Osteocyte (in vitro differentiated cells): ENCODE data around the gene FICD. TPM values are rescaled to one million over a fixed set of nuclear protein-coding genes. Genes with fewer than 3 reads are reported as not detected.

Source experiments
- DNase-seq: peaks from one replicate; pipeline ENCODE4 v3.0.0; 2021; ENCODE audit warnings: mixed read lengths; ENCODE audit not compliant: unreplicated experiment; ENCODE audit errors: extremely low spot score
- H3K27ac Mint-ChIP-seq: one replicate; pipeline ENCODE4 v1.8.0; 2021; ENCODE audit warnings: mild to moderate bottlenecking, mixed read lengths; ENCODE audit not compliant: unreplicated experiment
- H3K27me3 Mint-ChIP-seq: one replicate; pipeline ENCODE4 v1.8.0; 2021; ENCODE audit warnings: mixed read lengths; ENCODE audit not compliant: unreplicated experiment
- H3K36me3 Mint-ChIP-seq: one replicate; pipeline ENCODE4 v1.8.0; 2021; ENCODE audit warnings: mixed read lengths; ENCODE audit not compliant: unreplicated experiment
- H3K4me1 Mint-ChIP-seq: one replicate; pipeline ENCODE4 v1.8.0; 2021; ENCODE audit warnings: mixed read lengths; ENCODE audit not compliant: unreplicated experiment
- H3K4me3 Mint-ChIP-seq: one replicate; pipeline ENCODE4 v1.8.0; 2021; ENCODE audit warnings: mild to moderate bottlenecking, moderate library complexity, mixed read lengths; ENCODE audit not compliant: unreplicated experiment
- H3K9me3 Mint-ChIP-seq: one replicate; pipeline ENCODE4 v1.8.0; 2021; ENCODE audit warnings: mixed read lengths; ENCODE audit not compliant: unreplicated experiment
- total RNA-seq: library from RNA; stranded (reverse); gene quantifications from 2 replicates; pipeline ENCODE4 v1.2.1, GENCODE V29; 2021
- TF ChIP-seq, protein P1 (sequence below): fragments of 200-600 bp; sonication (generic); IDR thresholded peaks from 2 replicates; pipeline ENCODE4 v1.5.0; 2021; ENCODE audit warnings: antibody characterized with exemption, mild to moderate bottlenecking, moderate library complexity

The FICD gene
- total RNA-seq, 1 donor from 2014 or later = 6.0 TPM

DNA sequence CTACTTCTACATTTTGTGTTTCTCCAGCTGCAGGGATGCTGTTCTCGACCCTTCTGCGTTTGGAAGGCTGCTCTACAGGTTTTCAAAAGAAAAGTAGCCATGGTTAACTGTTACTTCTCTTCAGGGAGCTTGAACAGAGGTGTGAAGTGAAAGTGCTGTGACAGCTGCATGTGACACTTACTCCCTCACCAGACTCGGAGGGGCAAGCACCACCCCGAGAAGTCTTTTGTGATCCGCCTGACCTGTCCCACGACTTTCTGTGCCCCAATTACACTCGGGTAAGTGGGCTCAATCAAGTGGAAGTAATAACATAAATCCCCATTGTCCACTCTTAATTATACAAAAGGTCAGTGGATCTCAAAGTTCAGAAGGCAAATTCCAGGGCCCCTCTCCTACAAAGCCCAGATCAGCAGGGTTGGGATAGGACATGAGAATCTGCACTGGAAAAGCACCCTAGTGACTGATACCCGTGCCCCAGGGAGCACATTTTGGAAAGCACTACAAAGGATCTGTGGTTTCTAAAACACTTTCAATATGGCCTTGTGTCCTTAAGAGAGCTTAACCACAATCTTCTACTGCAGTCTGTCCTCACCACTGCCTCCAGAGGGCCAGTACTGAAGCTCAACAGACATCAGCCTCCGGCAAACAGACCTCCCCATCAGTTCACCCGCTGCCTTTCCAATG is 11.5 kb downstream of the FICD start:
- DNase-seq = no peak
- Mint-ChIP-seq H3K36me3 (peaks cover 64% of the 10 kb centered on the region), H3K27ac (no peak overlapping the region), H3K9me3 (no peaks in the 10 kb centered on the region), H3K4me3 (no peak overlapping the region), H3K27me3 (no peaks in the 10 kb centered on the region), H3K4me1 (no peaks in the 10 kb centered on the region)
- TF ChIP-seq, protein P1, sequence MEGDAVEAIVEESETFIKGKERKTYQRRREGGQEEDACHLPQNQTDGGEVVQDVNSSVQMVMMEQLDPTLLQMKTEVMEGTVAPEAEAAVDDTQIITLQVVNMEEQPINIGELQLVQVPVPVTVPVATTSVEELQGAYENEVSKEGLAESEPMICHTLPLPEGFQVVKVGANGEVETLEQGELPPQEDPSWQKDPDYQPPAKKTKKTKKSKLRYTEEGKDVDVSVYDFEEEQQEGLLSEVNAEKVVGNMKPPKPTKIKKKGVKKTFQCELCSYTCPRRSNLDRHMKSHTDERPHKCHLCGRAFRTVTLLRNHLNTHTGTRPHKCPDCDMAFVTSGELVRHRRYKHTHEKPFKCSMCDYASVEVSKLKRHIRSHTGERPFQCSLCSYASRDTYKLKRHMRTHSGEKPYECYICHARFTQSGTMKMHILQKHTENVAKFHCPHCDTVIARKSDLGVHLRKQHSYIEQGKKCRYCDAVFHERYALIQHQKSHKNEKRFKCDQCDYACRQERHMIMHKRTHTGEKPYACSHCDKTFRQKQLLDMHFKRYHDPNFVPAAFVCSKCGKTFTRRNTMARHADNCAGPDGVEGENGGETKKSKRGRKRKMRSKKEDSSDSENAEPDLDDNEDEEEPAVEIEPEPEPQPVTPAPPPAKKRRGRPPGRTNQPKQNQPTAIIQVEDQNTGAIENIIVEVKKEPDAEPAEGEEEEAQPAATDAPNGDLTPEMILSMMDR = no peak

DNA sequence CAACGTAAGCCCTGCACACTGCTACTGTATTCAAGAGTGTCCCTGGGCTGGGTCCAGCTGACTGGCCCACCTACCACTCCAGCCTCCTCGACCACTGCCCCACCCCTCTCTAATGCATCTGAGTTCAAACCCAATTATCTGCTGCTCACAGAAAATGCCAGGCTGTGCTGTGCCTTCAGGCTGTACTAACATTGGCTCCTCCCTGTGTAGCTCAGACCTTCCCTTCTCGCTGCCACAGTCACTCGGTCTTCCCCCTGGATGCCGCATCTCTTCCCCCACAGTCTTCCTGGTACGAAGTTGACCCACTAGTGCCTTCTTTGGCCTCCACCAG is 12.1 kb downstream of the FICD start:
- H3K9me3 Mint-ChIP-seq = no peaks in the 10 kb centered on the region
- no peak overlapping the region for H3K4me3 Mint-ChIP-seq
- DNase-seq = no peak
- TF ChIP-seq, protein P1 = no peak
- H3K27ac Mint-ChIP-seq = peak overlapping the region; percentile 38
- no peaks in the 10 kb centered on the region for H3K27me3 Mint-ChIP-seq
- peaks cover 59% of the 10 kb centered on the region for H3K36me3 Mint-ChIP-seq
- H3K4me1 Mint-ChIP-seq = no peaks in the 10 kb centered on the region

DNA sequence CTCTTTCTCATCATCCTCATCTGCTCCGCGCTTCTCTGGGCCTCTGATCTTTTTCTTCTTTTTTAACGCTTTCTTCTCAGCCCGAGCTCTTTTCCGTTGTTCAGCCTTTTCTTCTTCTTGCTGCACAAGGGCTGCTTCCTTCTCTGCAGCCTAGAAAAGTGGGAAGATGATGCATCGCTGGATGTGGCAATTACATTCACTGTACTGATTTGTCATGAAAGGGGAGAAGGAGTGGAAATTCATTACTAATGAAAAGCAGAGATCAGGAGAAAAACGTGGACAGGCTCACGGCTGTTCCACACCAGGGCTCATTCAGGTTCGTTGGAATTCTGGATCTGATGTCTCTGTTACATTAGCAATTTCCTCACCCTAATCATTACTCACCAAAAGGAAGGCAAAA is 15.1 kb downstream of the FICD start:
- Mint-ChIP-seq H3K27ac (no peak overlapping the region), H3K4me1 (no peaks in the 10 kb centered on the region), H3K27me3 (no peaks in the 10 kb centered on the region), H3K36me3 (peaks cover 51% of the 10 kb centered on the region), H3K9me3 (no peaks in the 10 kb centered on the region), H3K4me3 (no peak overlapping the region)
- DNase-seq = no peak
- TF ChIP-seq, protein P1 = no peak

DNA sequence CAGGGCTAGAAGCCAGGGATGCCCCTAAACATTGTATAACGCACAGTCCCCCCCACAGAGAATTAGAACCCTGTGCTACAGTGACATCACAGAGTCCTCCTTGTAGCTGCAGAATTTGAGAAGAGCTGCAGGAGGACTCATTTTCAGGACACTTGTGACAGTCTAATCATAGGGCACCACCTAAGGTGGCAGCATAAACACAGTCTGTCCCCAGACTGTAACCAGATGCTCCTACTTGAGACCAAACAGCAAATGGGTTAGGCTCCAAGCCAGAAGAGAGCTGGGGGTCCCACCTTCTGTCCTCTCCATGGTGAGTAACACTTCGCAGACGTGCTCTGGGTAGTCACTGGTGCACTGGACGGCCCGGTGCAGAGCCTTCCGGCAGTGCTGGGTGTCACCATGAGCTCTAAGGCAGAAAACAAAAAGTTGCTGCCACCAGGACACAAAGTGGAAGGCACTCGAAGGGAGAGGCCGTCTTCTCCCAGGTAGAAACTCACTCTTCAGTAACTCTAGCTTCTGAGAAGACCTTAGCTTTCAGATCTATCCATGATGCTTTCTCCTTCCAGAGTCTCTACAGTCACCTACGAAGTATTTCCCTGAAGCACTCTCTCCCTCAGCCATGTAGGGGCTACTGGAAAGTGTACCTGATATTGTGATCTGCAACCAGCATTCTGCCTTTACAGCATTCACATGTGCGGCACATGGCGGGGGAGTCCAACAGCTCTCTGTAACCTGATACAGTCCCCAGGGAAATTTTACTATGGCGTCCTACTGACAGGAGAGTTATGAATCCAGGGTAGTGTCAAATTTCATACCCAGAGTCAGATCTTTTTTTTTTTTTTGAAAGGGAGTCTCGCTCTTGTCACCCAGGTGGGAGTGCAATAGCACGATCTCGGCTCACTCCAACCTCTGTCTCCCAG is 17.1 kb downstream of the FICD start:
- TF ChIP-seq, protein P1 = no peak
- H3K27ac Mint-ChIP-seq = no peak overlapping the region
- no peak overlapping the region for H3K4me3 Mint-ChIP-seq
- H3K36me3 Mint-ChIP-seq = peaks cover 52% of the 10 kb centered on the region
- H3K27me3 Mint-ChIP-seq = no peaks in the 10 kb centered on the region
- no peaks in the 10 kb centered on the region for H3K9me3 Mint-ChIP-seq
- DNase-seq = peak; percentile 78
- no peaks in the 10 kb centered on the region for H3K4me1 Mint-ChIP-seq

DNA sequence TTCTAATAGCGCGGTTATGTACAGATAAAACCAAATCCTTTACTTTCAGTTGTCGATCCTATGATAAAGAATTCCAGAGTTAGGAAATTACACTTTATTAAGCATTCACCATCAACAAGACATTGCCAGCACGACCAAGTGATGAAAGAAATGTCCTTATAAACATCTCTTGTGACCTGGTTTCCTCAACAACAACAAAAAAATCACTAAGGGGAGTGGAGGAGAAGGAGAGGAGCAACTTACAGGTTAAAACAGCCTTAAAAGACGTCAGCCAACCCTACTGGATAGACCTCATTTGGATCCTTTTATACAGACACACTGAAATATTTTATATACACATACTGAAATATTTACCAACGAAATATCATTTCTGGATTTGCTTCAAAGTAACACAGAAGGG is 23.1 kb downstream of the FICD start:
- Mint-ChIP-seq H3K27ac (no peak overlapping the region), H3K9me3 (no peaks in the 10 kb centered on the region)
- no peak for DNase-seq

More for the DNA sequence above, 23.1 kb downstream of the FICD start:
- no peaks in the 10 kb centered on the region for H3K27me3 Mint-ChIP-seq
- peaks cover 44% of the 10 kb centered on the region for H3K36me3 Mint-ChIP-seq
- TF ChIP-seq, protein P1 = no peak
- H3K4me3 Mint-ChIP-seq = no peak overlapping the region
- peaks cover 7% of the 10 kb centered on the region for H3K4me1 Mint-ChIP-seq
